ENCODE results near the gene APBB1. TPM values are rescaled to one million over a fixed set of nuclear protein-coding genes. Genes with fewer than 3 reads are reported as not detected.
"Not testable (repeated sequence)": the region's sequence is repeated elsewhere in the genome, so short reads cannot be mapped to it uniquely, and the experiment has no call there.

The APBB1 gene
- total RNA-seq, 1 donor from 2014 or later: 1.8 TPM

DNA sequence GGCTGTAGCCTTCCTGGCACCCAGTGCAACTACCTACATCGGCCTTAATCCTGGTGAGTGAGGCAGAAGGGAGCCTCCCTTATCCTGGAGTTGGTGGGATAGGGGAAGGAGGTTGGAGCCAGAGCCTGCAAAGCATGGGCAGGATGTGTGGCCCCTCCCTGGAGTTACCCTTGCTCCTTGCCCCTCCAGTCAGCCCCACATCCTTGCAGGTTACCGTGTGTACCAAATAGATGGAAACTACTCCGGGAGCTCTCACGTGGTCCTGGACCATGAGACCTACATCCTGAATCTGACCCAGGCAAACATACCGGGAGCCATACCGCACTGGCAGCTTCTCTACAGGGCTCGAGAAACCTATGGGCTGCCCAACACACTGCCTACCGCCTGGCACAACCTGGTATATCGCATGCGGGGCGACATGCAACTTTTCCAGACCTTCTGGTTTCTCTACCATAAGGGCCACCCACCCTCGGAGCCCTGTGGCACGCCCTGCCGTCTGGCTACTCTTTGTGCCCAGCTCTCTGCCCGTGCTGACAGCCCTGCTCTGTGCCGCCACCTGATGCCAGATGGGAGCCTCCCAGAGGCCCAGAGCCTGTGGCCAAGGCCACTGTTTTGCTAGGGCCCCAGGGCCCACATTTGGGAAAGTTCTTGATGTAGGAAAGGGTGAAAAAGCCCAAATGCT, 24.8 kb downstream of the APBB1 start:
- DNase-seq (ENCODE audit: low read depth): no peak
- no peak overlapping the region for H3K4me3 ChIP-seq (ENCODE audit: low read depth, low read length)
- H3K27me3 ChIP-seq (ENCODE audit: control insufficient read depth, insufficient read depth, low read length): no peaks in the 10 kb centered on the region
- no peak for TF ChIP-seq CTCF (IDR thresholded peaks at IDR 0.05; ENCODE audit: insufficient read depth, low read length, severe bottlenecking)
- H3K36me3 ChIP-seq (ENCODE audit: control insufficient read depth, insufficient read depth, low read length): no peaks in the 10 kb centered on the region
- no peak for FAIRE-seq

DNA sequence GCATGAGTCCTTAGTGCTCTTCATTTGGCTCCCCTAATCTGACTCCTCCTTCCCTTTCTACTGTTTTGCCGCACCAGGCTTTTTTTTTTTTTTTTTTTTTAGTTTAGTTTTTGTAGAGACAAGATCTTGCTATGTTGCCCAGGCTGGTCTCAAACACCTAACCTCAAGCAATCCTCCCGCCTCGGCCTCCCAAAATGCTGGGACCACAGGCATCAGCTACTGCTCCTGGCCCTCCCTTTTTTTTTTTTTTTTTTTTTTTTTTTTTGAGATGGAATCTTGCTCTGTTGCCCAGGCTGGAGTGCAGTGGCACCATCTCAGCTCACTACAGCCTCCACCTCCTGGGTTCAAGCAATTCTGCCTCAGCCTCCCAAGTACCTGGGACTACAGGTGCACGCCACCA, 26.6 kb downstream of the APBB1 start:
- not testable (repeated sequence) for H3K4me3 ChIP-seq (ENCODE audit: low read depth, low read length); H3K36me3 ChIP-seq (ENCODE audit: control insufficient read depth, insufficient read depth, low read length); FAIRE-seq; DNase-seq (ENCODE audit: low read depth); H3K27me3 ChIP-seq (ENCODE audit: control insufficient read depth, insufficient read depth, low read length)

GRCh38 chr11:6391537-6392134, 27.3 kb downstream of the APBB1 start:
- TF ChIP-seq CTCF (IDR thresholded peaks at IDR 0.05; ENCODE audit: insufficient read depth, low read length, severe bottlenecking): no peak
- H3K27me3 ChIP-seq (ENCODE audit: control insufficient read depth, insufficient read depth, low read length): no peaks in the 10 kb centered on the region
- no peak for DNase-seq (ENCODE audit: low read depth)
- H3K4me3 ChIP-seq (ENCODE audit: low read depth, low read length): no peak overlapping the region
- no peak for FAIRE-seq
- no peaks in the 10 kb centered on the region for H3K36me3 ChIP-seq (ENCODE audit: control insufficient read depth, insufficient read depth, low read length)

- Histone ChIP-seq H3K36me3 (ENCODE audit: control insufficient read depth, insufficient read depth, low read length) (no peaks in the 10 kb centered on the region), H3K27me3 (ENCODE audit: control insufficient read depth, insufficient read depth, low read length) (no peaks in the 10 kb centered on the region), H3K4me3 (ENCODE audit: low read depth, low read length) (peak overlapping the region; percentile 67)
- DNase-seq (ENCODE audit: low read depth) (no peak), FAIRE-seq (no peak)
- TF ChIP-seq CTCF (IDR thresholded peaks at IDR 0.05; ENCODE audit: insufficient read depth, low read length, severe bottlenecking): no peak
Observed at GRCh38 chr11:6390718-6391469, 28.0 kb downstream of the APBB1 start.

DNA sequence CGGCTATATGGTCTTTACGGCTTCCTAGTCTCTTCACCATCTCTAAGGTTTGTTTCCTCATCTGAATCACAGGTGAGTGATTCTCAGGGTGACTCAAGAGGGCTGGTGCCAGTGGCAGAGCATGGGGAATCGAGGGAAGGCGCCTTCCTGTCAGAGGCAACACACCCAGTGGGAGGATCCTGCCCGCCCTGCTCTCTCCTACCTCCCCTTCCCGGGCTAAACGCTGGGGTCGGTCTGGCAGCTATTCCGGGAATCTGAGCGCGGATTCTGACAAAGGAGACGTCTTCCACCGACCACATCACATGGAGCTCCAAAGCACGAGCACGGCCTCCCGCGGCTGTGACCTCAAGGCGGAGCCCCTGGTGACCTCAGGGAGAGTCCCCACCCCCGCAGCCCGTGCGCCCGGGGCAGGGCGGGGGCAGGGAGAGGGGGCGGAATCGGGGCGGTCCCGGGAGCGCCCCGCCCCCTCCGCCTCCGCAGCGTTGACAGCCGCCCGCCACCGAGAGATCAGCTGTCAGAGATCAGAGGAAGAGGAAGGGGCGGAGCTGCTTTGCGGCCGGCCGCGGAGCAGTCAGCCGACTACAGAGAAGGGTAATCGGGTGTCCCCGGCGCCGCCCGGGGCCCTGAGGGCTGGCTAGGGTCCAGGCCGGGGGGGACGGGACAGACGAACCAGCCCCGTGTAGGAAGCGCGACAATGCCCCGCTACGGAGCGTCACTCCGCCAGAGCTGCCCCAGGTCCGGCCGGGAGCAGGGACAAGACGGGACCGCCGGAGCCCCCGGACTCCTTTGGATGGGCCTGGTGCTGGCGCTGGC, 28.8 kb downstream of the APBB1 start, which contains the start of gene SMPD1:
Gene SMPD1, plus strand, starts transcription at position 570 of the 813 bp plus-strand sequence. Its CDS starts 125 bp downstream, at position 695.
- Histone ChIP-seq H3K4me3 (ENCODE audit: low read depth, low read length) (peak within 1 kb of the TSS; percentile 67), H3K27me3 (ENCODE audit: control insufficient read depth, insufficient read depth, low read length) (peaks cover 2% of the 10 kb centered on the region), H3K36me3 (ENCODE audit: control insufficient read depth, insufficient read depth, low read length) (no peaks in the 10 kb centered on the region)
- DNase-seq (ENCODE audit: low read depth) (peak; percentile 95), FAIRE-seq (peak; percentile 97)
- no peak for TF ChIP-seq CTCF (IDR thresholded peaks at IDR 0.05; ENCODE audit: insufficient read depth, low read length, severe bottlenecking)
